ENCODE measurements around the gene AMOT. TPM values are rescaled to one million over a fixed set of nuclear protein-coding genes. Genes with fewer than 3 reads are reported as not detected.

AMOT gene
- total RNA-seq, 1 experiment from 2014 or later, result 0.58 TPM

DNA sequence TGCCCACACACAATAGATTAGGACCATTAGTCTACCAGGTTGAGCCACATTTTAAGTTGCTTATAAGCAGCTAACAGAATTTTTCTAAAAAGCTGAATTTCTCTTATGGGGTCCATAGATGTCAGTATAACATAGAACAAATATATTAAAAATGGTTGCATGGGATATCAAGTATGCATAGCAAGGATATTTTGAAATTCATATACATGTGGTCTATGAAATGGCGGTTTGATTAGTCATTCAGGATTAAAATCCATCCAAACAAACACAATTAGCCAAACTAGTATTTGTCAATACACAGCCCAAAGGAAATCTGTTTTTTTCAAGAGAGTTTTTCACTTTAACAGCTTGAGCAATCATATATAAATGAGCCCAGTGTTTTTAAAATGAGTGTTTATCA is 33.5 kb upstream of the AMOT start:
- TF ChIP-seq EZH2phosphoT487 (IDR thresholded peaks at IDR 0.05; ENCODE audit: borderline replicate concordance, low read length) (no peak), EZH2 (IDR thresholded peaks at IDR 0.05; ENCODE audit: low read length, unreplicated experiment) (no peak)
- TF ChIP-seq, protein P1, sequence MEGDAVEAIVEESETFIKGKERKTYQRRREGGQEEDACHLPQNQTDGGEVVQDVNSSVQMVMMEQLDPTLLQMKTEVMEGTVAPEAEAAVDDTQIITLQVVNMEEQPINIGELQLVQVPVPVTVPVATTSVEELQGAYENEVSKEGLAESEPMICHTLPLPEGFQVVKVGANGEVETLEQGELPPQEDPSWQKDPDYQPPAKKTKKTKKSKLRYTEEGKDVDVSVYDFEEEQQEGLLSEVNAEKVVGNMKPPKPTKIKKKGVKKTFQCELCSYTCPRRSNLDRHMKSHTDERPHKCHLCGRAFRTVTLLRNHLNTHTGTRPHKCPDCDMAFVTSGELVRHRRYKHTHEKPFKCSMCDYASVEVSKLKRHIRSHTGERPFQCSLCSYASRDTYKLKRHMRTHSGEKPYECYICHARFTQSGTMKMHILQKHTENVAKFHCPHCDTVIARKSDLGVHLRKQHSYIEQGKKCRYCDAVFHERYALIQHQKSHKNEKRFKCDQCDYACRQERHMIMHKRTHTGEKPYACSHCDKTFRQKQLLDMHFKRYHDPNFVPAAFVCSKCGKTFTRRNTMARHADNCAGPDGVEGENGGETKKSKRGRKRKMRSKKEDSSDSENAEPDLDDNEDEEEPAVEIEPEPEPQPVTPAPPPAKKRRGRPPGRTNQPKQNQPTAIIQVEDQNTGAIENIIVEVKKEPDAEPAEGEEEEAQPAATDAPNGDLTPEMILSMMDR (conservative IDR thresholded peaks at IDR 0.05; ENCODE audit: low read depth, low read length), result no peak
- Histone ChIP-seq H3K9ac (ENCODE audit: low read length) (no peak overlapping the region), H3K9me3 (ENCODE audit: low read length) (no peaks in the 10 kb centered on the region), H3K4me2 (ENCODE audit: low read length) (no peak overlapping the region), H3K27me3 (ENCODE audit: low read length) (no peaks in the 10 kb centered on the region), H3K79me2 (ENCODE audit: low read length) (no peaks in the 10 kb centered on the region), H3K4me1 (ENCODE audit: insufficient read depth, low read length) (no peaks in the 10 kb centered on the region), H3K9me2 (replicated peaks; ENCODE audit: low read length) (no peaks in the 10 kb centered on the region), H4K20me1 (ENCODE audit: low read length) (no peaks in the 10 kb centered on the region), H3K36me3 (ENCODE audit: low read depth, low read length) (no peaks in the 10 kb centered on the region), H2AFZ (ENCODE audit: low read length) (no peak overlapping the region), H3K27ac (ENCODE audit: low read length) (no peak overlapping the region), H3F3A (ENCODE audit: low read length, unreplicated experiment) (no peaks in the 10 kb centered on the region), H3K4me3 (ENCODE audit: low read length) (no peak overlapping the region)
- BruUV-seq (replicated peaks), result no TSS peak
- peak; percentile 2 for DNase-seq
- ChIA-PET POLR2A (ENCODE audit: unreplicated experiment) (no interaction called here), CTCF (no interaction called here)
- intact Hi-C loops (cut with micrococcal nuclease), result no loop called here
- no peak for ATAC-seq

DNA sequence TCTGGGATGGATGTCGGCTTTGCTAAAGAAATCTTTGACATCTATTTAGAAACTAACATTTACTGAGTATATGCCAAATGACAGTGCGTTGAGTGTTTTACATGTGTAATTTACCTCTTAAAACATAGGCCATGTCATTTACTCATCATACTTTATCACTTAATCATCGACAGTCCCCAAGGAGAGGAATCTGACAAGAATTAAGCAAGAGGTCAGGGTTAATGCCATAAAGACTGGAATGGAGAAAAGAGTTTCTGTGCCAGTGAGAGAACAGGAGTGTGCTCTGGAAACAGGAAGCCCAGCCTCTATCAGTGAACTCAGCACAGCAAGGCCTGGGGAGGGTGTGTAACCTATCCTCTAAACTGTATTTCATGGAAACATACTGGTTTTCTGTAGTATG is 28.0 kb upstream of the AMOT start:
- H4K20me1 ChIP-seq (ENCODE audit: low read length), result no peaks in the 10 kb centered on the region

DNA sequence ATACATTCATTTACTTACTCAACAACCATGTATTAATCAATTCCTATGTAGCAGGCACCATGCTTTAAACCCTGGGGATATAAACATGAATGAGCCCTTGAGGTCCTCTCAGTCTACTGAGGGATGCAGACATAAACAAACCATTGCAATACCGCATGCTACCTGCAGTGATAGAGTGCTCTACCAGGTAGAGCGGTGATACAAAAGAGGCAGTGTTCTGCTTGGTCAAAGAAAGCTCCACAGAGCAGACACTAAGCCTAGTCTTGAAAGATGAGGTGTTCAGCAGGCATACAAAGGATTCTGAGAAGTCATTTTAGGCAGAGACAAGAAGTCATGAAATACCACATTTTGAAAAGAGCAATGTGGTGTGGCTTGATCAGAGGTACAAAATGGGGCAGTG is 26.9 kb upstream of the AMOT start:
- no peak for DNase-seq
- no peaks in the 10 kb centered on the region for H4K20me1 ChIP-seq (ENCODE audit: low read length)
- H3K9ac ChIP-seq (ENCODE audit: low read length), result no peak overlapping the region
- H3K9me2 ChIP-seq (replicated peaks; ENCODE audit: low read length), result no peaks in the 10 kb centered on the region
- H3K36me3 ChIP-seq (ENCODE audit: low read depth, low read length), result no peaks in the 10 kb centered on the region
- no peaks in the 10 kb centered on the region for H3K27me3 ChIP-seq (ENCODE audit: low read length)
- no peaks in the 10 kb centered on the region for H3K79me2 ChIP-seq (ENCODE audit: low read length)
- no peak overlapping the region for H3K27ac ChIP-seq (ENCODE audit: low read length)
- H3F3A ChIP-seq (ENCODE audit: low read length, unreplicated experiment), result no peaks in the 10 kb centered on the region
- ChIA-PET POLR2A (ENCODE audit: unreplicated experiment) (no interaction called here), CTCF (no interaction called here)
- no peak for ATAC-seq
- TF ChIP-seq, protein P1 (conservative IDR thresholded peaks at IDR 0.05; ENCODE audit: low read depth, low read length), result no peak
- TF ChIP-seq EZH2phosphoT487 (IDR thresholded peaks at IDR 0.05; ENCODE audit: borderline replicate concordance, low read length), result no peak
- no peak for TF ChIP-seq EZH2 (IDR thresholded peaks at IDR 0.05; ENCODE audit: low read length, unreplicated experiment)
- BruUV-seq (replicated peaks), result no TSS peak
- intact Hi-C loops (cut with micrococcal nuclease), result no loop called here
- no peaks in the 10 kb centered on the region for H3K9me3 ChIP-seq (ENCODE audit: low read length)
- H3K4me3 ChIP-seq (ENCODE audit: low read length), result no peak overlapping the region
- no peaks in the 10 kb centered on the region for H3K4me1 ChIP-seq (ENCODE audit: insufficient read depth, low read length)
- no peak overlapping the region for H3K4me2 ChIP-seq (ENCODE audit: low read length)
- no peak overlapping the region for H2AFZ ChIP-seq (ENCODE audit: low read length)

More for the DNA sequence above, 28.0 kb upstream of the AMOT start:
- ATAC-seq (no peak), DNase-seq (peak; percentile 9)
- Histone ChIP-seq H3F3A (ENCODE audit: low read length, unreplicated experiment) (no peaks in the 10 kb centered on the region), H3K9me2 (replicated peaks; ENCODE audit: low read length) (no peaks in the 10 kb centered on the region), H3K4me3 (ENCODE audit: low read length) (no peak overlapping the region), H2AFZ (ENCODE audit: low read length) (no peak overlapping the region), H3K79me2 (ENCODE audit: low read length) (no peaks in the 10 kb centered on the region), H3K4me2 (ENCODE audit: low read length) (no peak overlapping the region), H3K9me3 (ENCODE audit: low read length) (no peaks in the 10 kb centered on the region), H3K27me3 (ENCODE audit: low read length) (no peaks in the 10 kb centered on the region), H3K4me1 (ENCODE audit: insufficient read depth, low read length) (no peaks in the 10 kb centered on the region), H3K9ac (ENCODE audit: low read length) (no peak overlapping the region), H3K27ac (ENCODE audit: low read length) (no peak overlapping the region), H3K36me3 (ENCODE audit: low read depth, low read length) (no peaks in the 10 kb centered on the region)
- BruUV-seq (replicated peaks), result no TSS peak
- intact Hi-C loops (cut with micrococcal nuclease), result no loop called here
- TF ChIP-seq, protein P1 (conservative IDR thresholded peaks at IDR 0.05; ENCODE audit: low read depth, low read length), result no peak
- no peak for TF ChIP-seq EZH2phosphoT487 (IDR thresholded peaks at IDR 0.05; ENCODE audit: borderline replicate concordance, low read length)
- no peak for TF ChIP-seq EZH2 (IDR thresholded peaks at IDR 0.05; ENCODE audit: low read length, unreplicated experiment)
- ChIA-PET POLR2A (ENCODE audit: unreplicated experiment) (no interaction called here), CTCF (no interaction called here)

Measured in PC-3 (cell line).